B cell (primary cell): ENCODE results near the gene CALM1. TPM values are rescaled to one million over a fixed set of nuclear protein-coding genes. Genes with fewer than 3 reads are reported as not detected.

Experiments
- ATAC-seq: fragments of 200-7000 bp; cut with Tn5 transposase; one replicate; pipeline ENCODE4 v1.10.0; 2021; ENCODE audit warnings: low read depth, mild to moderate bottlenecking, moderate number of reproducible peaks, moderate library complexity
- CTCF ChIA-PET: fragments of 350-600 bp; sonication (Branson Sonifier 250); formaldehyde crosslinking; loops from one replicate; lab custom pipeline; 2021; ENCODE audit warnings: antibody characterized with exemption, inconsistent platforms; lab: Charles Lee
- POLR2A ChIA-PET: fragments of 350-600 bp; sonication (Branson Sonifier 250); formaldehyde crosslinking; loops from one replicate; lab custom pipeline; 2021; ENCODE audit warnings: antibody characterized with exemption; lab: Charles Lee
- DNase-seq: peaks from one replicate; pipeline ENCODE4 v3.0.0; 2013
- H2AFZ ChIP-seq: 2 replicates; pipeline ENCODE4 v1.6.1; 2012; ENCODE audit warnings: mild to moderate bottlenecking, low read depth, low read length; ENCODE audit not compliant: insufficient read depth, poor library complexity, severe bottlenecking
- H3K27ac ChIP-seq, 2 donors: 1 replicate in 1 of 2; 2 replicates in 1 of 2; pipeline ENCODE4 v1.5.1; 2012 to 2013; ENCODE audit warnings: low read length in 2 of 2, mild to moderate bottlenecking in 2 of 2, moderate library complexity in 1 of 2
- H3K27me3 ChIP-seq, 4 experiments: fragments of 200-600 bp in 1 of 4; sonication (generic) in 1 of 4; replicated peaks in 1 of 4; 1 replicate in 2 of 4; 2 replicates in 2 of 4; pipeline versions ENCODE4 v1.6.1 to v1.7.0; 2013 to 2016; ENCODE audit warnings: low read length in 3 of 4, mild to moderate bottlenecking in 2 of 4, mixed read lengths in 1 of 4, moderate library complexity in 1 of 4; ENCODE audit not compliant: insufficient read depth in 4 of 4, control insufficient read depth in 3 of 4; ENCODE audit errors: control extremely low read depth in 1 of 4
- H3K36me3 ChIP-seq, 2 experiments: replicated peaks in 1 of 2; 1 replicate in 1 of 2; 2 replicates in 1 of 2; pipeline versions ENCODE4 v1.6.1 to v1.7.1; 2013; ENCODE audit warnings: low read length in 1 of 2; ENCODE audit not compliant: insufficient read depth in 2 of 2, control insufficient read depth in 1 of 2; ENCODE audit errors: control extremely low read depth in 1 of 2, extremely low read depth in 1 of 2
- H3K4me1 ChIP-seq, 2 donors: fragments of 200-600 bp in 1 of 2; sonication (generic) in 1 of 2; 1 replicate in 1 of 2; 2 replicates in 1 of 2; pipeline versions ENCODE4 v1.5.1 to v1.6.1; 2013 to 2017; ENCODE audit warnings: low read length in 2 of 2; ENCODE audit not compliant: control insufficient read depth in 2 of 2, insufficient read depth in 2 of 2
- H3K4me2 ChIP-seq: replicated peaks from 2 replicates; pipeline ENCODE3; 2012; ENCODE audit warnings: mild to moderate bottlenecking, low read depth, low read length; ENCODE audit not compliant: poor library complexity, severe bottlenecking
- H3K4me3 ChIP-seq, 5 experiments: fragments of 200-600 bp in 1 of 5; sonication (generic) in 1 of 5; 1 replicate in 3 of 5; 2 replicates in 2 of 5; pipeline versions ENCODE4 v1.5.1 to v1.7.0; 2011 to 2016; ENCODE audit warnings: low read length in 4 of 5, mild to moderate bottlenecking in 4 of 5, low read depth in 2 of 5, control low read depth in 1 of 5, moderate library complexity in 1 of 5; ENCODE audit not compliant: insufficient read depth in 1 of 5; ENCODE audit errors: control extremely low read depth in 1 of 5, extremely low read depth in 1 of 5
- H3K79me2 ChIP-seq: fragments of 200-600 bp; sonication (generic); one replicate; pipeline ENCODE4 v1.6.0; 2016; ENCODE audit warnings: low read length; ENCODE audit not compliant: control insufficient read depth, insufficient read depth
- H3K9ac ChIP-seq: fragments of 200-600 bp; sonication (generic); 2 replicates; pipeline ENCODE4 v1.6.1; 2017; ENCODE audit warnings: mild to moderate bottlenecking, low read length, moderate library complexity
- H3K9me3 ChIP-seq, 3 donors: one replicate each; pipeline versions ENCODE4 v1.6.1 to v1.7.1; 2013; ENCODE audit warnings: low read length in 2 of 3; ENCODE audit not compliant: control insufficient read depth in 2 of 3, insufficient read depth in 1 of 3; ENCODE audit errors: control extremely low read depth in 1 of 3
- H4K20me1 ChIP-seq: 2 replicates; pipeline ENCODE4 v1.6.0; 2012; ENCODE audit warnings: mild to moderate bottlenecking, low read length; ENCODE audit not compliant: insufficient read depth, control insufficient read depth, poor library complexity, severe bottlenecking
- H3K27ac Mint-ChIP-seq: one replicate; pipeline ENCODE4 v1.8.0; 2021; ENCODE audit warnings: mixed read lengths
- H3K27me3 Mint-ChIP-seq: one replicate; pipeline ENCODE4 v1.8.0; 2021; ENCODE audit warnings: mixed read lengths
- H3K4me1 Mint-ChIP-seq: one replicate; pipeline ENCODE4 v1.8.0; 2021; ENCODE audit warnings: mixed read lengths
- H3K4me3 Mint-ChIP-seq: one replicate; pipeline ENCODE4 v1.8.0; 2021; ENCODE audit warnings: mixed read lengths
- H3K9me3 Mint-ChIP-seq: one replicate; pipeline ENCODE4 v1.8.0; 2022; ENCODE audit warnings: mixed read lengths; ENCODE audit not compliant: insufficient read depth
- CTCF ChIP-seq: fragments of 200-600 bp; IDR thresholded peaks from one replicate; pipeline ENCODE4 v1.8.0; 2022; ENCODE audit warnings: antibody characterized with exemption, mild to moderate bottlenecking
- EZH2 ChIP-seq: IDR thresholded peaks from 2 replicates; pipeline ENCODE4 v1.6.1; 2012; ENCODE audit warnings: borderline replicate concordance, low read depth, mild to moderate bottlenecking, moderate library complexity, low read length; ENCODE audit not compliant: insufficient read depth, poor library complexity, severe bottlenecking
- WGBS: methylation state at CpG from one replicate; pipeline ENCODE4 v1.1.5; 2013; ENCODE audit warnings: missing lambda C conversion rate; ENCODE audit not compliant: insufficient coverage; 5-methylcytosine and 5-hydroxymethylcytosine counted together
- intact Hi-C: fragments of 100-400 bp; cut with micrococcal nuclease; formaldehyde crosslinking; loops from one replicate; pipeline ENCODE4 v1.10.0; 2022
- polyA plus RNA-seq: library from polyadenylated mRNA; depleted of rRNA; stranded (reverse); fragments of >200 nt; gene quantifications from 2 replicates; pipeline ENCODE4 v1.2.3, GENCODE V29; 2012
- total RNA-seq, 2 donors: library from RNA; stranded (reverse); fragments of 120-200 nt in 1 of 2; gene quantifications; 1 replicate in 1 of 2; 2 replicates in 1 of 2; pipeline versions ENCODE4 v1.2.3 to v1.2.4, GENCODE V29; 2013 to 2022

The CALM1 gene
- total and polyA plus RNA-seq, 2 donors (not counting 1 experiment from before 2014, with no cell fraction given): 264 to 267 TPM

- Histone ChIP-seq H3K79me2 (peaks cover 4% of the 10 kb centered on the region), H3K9ac (peak overlapping the region; percentile 98), H3K9me3 (no peaks in the 10 kb centered on the region), H4K20me1 (no peaks in the 10 kb centered on the region), H3K4me3 (peak overlapping the region in 1 of 5 experiments; percentile 97), H2AFZ (peak overlapping the region; percentile 93), H3K27ac (peak overlapping the region; percentile 93 to 98), H3K4me1 (peaks cover 15 to 24% of the 10 kb centered on the region in 2 donors), H3K27me3 (no peaks in the 10 kb centered on the region), H3K4me2 (peak overlapping the region; percentile 95), H3K36me3 (no peaks in the 10 kb centered on the region)
- TF ChIP-seq CTCF (no peak), EZH2 (no peak)
- ChIA-PET CTCF (interaction anchor here (1.2 to 4.5 kb wide), 4 partner anchors 12 to 374 kb away, joined by 3 to 36 read pairs (median 17); partner anchors contain the start of gene CALM1), POLR2A (interaction anchor here (1.4 to 5.1 kb wide), 3 partner anchors 11 to 428 kb away, joined by 10 to 117 read pairs (median 32); partner anchors contain the start of genes CALM1 and TDP1)
- H3K4me1 Mint-ChIP-seq: peaks cover 12% of the 10 kb centered on the region
- WGBS: no CpG with 5 or more reads among the region's 3 CpGs
- DNase-seq (no peak), ATAC-seq (no peak)
- no peaks in the 10 kb centered on the region for H3K27me3 Mint-ChIP-seq
- intact Hi-C loops: loop anchor here (10.0 kb wide), 1 partner anchor 1080 kb away; no protein-coding TSS in a partner anchor
- no peaks in the 10 kb centered on the region for H3K9me3 Mint-ChIP-seq
- no peak overlapping the region for H3K4me3 Mint-ChIP-seq
- H3K27ac Mint-ChIP-seq: no peak overlapping the region
Observed at GRCh38 chr14:90384543-90384911, 12.3 kb upstream of the CALM1 start.

- CTCF ChIA-PET: interaction anchor here (1.6 kb wide), 1 partner anchor 13 kb away, joined by 7 read pairs; no protein-coding TSS in a partner anchor
- TF ChIP-seq CTCF (no peak), EZH2 (no peak)
Observed at GRCh38 chr14:90386321-90386720, 10.5 kb upstream of the CALM1 start.

More at GRCh38 chr14:90386321-90386720, 10.5 kb upstream of the CALM1 start:
- H3K4me3 Mint-ChIP-seq: no peak overlapping the region
- Histone ChIP-seq H4K20me1 (no peaks in the 10 kb centered on the region), H3K9ac (no peak overlapping the region), H3K4me1 (peaks cover 15 to 24% of the 10 kb centered on the region in 2 donors), H3K4me3 (no peak overlapping the region), H3K36me3 (no peaks in the 10 kb centered on the region), H3K27ac (no peak overlapping the region), H3K4me2 (no peak overlapping the region), H2AFZ (no peak overlapping the region), H3K79me2 (peaks cover 4% of the 10 kb centered on the region), H3K27me3 (no peaks in the 10 kb centered on the region), H3K9me3 (no peaks in the 10 kb centered on the region)
- intact Hi-C loops: loop anchor here (10.0 kb wide), 1 partner anchor 1082 kb away; no protein-coding TSS in a partner anchor
- DNase-seq: no peak
- H3K27me3 Mint-ChIP-seq: peaks cover 5% of the 10 kb centered on the region
- no peak for ATAC-seq
- no peaks in the 10 kb centered on the region for H3K9me3 Mint-ChIP-seq
- no peak overlapping the region for H3K27ac Mint-ChIP-seq
- POLR2A ChIA-PET: interaction anchor here (0.5 to 0.7 kb wide), 2 partner anchors 21 to 56 kb away, joined by 3 to 4 read pairs; no protein-coding TSS in a partner anchor
- WGBS: no CpG with 5 or more reads among the region's 2 CpGs
- peaks cover 11% of the 10 kb centered on the region for H3K4me1 Mint-ChIP-seq
